Erythroblast (primary cell): ENCODE data around the gene EHD1.

Experiments used
- GATA1 ChIP-seq: IDR thresholded peaks from 2 replicates; pipeline ENCODE4 v1.6.1; 2011; ENCODE audit warnings: low read depth, mild to moderate bottlenecking, control low read depth, low read length, moderate library complexity
- POLR2A ChIP-seq: IDR thresholded peaks from 2 replicates; pipeline ENCODE4 v1.6.1; 2011; ENCODE audit warnings: mild to moderate bottlenecking, low read length

DNA sequence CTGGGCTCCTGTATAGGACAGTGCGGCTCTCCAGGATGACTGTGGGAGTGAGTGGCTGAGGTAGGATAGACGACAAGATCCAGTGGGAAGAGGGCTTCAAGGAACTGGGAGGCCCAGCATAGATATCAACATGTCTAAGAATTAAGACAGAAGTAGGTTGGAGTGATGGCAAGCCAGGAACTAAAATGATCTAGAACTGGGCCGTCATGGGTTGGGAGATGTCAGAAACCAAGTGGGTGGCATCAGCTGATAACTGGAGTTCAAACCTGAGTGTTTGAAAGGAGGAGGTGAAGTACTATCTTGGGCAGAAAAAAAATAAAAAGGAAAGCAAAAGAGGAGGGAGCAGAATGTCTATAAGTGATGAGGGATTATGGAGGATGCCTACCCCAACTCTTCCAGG lies 60.9 kb downstream of the EHD1 start:
- no peak for TF ChIP-seq POLR2A
- TF ChIP-seq GATA1 = no peak
